GM10266 (cell line): ENCODE measurements around the gene FUT8.
"Not testable (repeated sequence)": the region's sequence is repeated elsewhere in the genome, so short reads cannot be mapped to it uniquely, and the experiment has no call there.

Experiments
- DNase-seq: peaks from one replicate; pipeline ENCODE4 v3.0.0; 2012; ENCODE audit errors: extremely low spot score
- CTCF ChIP-seq: IDR thresholded peaks from 2 replicates; pipeline ENCODE4 v1.5.1; 2012; ENCODE audit warnings: mild to moderate bottlenecking, low read depth; ENCODE audit not compliant: control insufficient read depth, insufficient read depth; ENCODE audit errors: missing control alignments

FUT8 gene

GRCh38 chr14:65709576-65709975 is 297.0 kb downstream of the FUT8 start:
- no peak for TF ChIP-seq CTCF
- no peak for DNase-seq

DNA sequence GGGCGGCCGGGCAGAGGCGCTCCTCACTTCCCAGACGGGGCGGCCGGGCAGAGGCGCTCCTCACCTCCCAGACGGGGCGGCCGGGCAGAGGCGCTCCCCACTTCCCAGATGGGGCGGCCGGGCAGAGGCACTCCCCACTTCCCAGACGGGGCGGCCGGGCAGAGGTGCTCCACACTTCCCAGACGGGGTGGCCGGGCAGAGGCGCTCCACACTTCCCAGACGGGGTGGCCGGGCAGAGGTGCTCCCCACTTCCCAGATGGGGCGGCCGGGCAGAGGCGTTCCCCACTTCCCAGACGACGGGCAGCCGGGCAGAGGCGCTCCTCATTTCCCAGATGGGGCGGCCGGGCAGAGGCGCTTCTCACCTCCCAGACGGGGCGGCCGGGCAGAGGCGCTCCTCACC is 304.3 kb downstream of the FUT8 start:
- not testable (repeated sequence) for DNase-seq

- not testable (repeated sequence) for DNase-seq
These were observed 304.9 kb downstream of the FUT8 start for GRCh38 chr14:65717384-65717915.

DNA sequence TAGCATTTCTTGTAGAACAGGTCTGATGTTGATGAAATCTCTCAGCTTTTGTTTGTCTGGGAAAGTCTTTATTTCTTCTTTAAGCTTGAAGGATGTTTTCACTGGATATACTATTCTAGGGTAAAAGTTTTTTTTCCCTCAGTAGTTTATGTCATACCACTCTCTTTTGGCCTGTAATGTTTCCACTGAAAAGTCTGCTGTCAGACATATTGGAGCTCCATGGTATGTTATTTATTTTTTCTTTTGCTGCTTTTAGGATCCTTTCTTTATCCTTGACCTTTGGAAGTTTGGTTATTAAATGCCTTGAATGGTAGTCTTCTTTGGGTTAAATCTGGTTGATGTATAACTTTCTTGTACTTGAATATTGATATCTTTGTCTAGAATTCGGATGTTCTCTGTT is 306.1 kb downstream of the FUT8 start:
- no peak for TF ChIP-seq CTCF
- no peak for DNase-seq

DNA sequence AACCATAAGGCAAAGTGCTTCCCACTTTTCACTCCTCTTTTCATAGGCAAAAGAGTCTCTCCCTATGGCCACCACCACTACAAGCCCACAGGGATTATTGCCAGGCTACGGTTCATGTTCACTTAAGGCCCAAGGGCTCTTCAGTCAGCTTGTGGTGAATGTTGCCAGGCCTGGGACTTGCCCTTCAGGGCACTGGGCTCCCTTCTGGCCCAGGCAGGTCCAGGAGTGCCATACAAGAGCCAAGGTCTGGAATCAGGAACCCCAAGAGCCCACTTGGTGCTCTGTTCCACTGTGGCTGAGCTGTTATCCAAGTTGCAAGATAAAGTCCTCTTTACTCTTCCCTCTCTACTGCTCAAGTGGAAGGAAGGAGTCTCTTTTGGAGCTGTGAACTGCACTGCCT is 307.6 kb downstream of the FUT8 start:
- DNase-seq: no peak
- no peak for TF ChIP-seq CTCF

GRCh38 chr14:65720743-65721142 is 308.2 kb downstream of the FUT8 start:
- no peak for DNase-seq

GRCh38 chr14:65723348-65723747 is 310.8 kb downstream of the FUT8 start:
- no peak for DNase-seq
- no peak for TF ChIP-seq CTCF

More at GRCh38 chr14:65720743-65721142, 308.2 kb downstream of the FUT8 start:
- no peak for TF ChIP-seq CTCF

DNA sequence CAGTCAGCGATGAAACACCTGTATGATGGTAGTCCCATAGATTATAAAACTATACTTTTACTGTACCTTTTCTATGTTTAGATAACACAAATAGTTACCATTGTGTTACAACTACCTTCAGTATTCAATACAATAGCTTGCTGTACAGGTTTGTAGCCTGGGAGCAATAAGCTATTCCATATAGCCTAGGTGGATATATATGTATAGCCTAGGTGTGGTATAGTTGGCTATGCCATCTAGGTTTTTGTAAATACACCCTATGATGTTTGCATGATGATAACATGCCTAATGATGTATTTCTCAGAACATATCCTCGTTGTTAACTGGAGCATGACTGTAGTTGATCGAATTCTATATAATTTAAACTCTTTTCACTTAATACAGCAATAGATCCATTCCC is 316.1 kb downstream of the FUT8 start:
- no peak for DNase-seq
- no peak for TF ChIP-seq CTCF
